Endothelial cell of umbilical vein (primary cell): ENCODE results near the gene SCAI. TPM values are rescaled to one million over a fixed set of nuclear protein-coding genes. Genes with fewer than 3 reads are reported as not detected.

Experiments
- BruUV-seq: library from RNA; stranded (reverse); fragments of 400-500 nt; replicated peaks from 2 replicates; lab custom pipeline; 2021; lab: Mats Ljungman, UMichigan
- CTCF ChIA-PET: fragments of 300-600, 350-600 bp; sonication (Branson Sonifier 250); formaldehyde crosslinking; loops from one replicate; lab custom pipeline; 2021; ENCODE audit warnings: antibody characterized with exemption, inconsistent platforms; lab: Charles Lee
- POLR2A ChIA-PET: fragments of 300-600, 350-600 bp; sonication (Branson Sonifier 250); formaldehyde crosslinking; loops from one replicate; lab custom pipeline; 2021; ENCODE audit warnings: antibody characterized with exemption, inconsistent platforms; lab: Charles Lee
- DNase-seq: peaks from one replicate; pipeline ENCODE4 v3.0.0-alpha.2; 2011; ENCODE audit warnings: low read depth, low spot score
- FAIRE-seq: peaks from 2 replicates; lab custom pipeline; 2011; peaks lifted over from hg19 to GRCh38; lab: Jason Lieb, UNC
- H2AFZ ChIP-seq: 2 replicates; pipeline ENCODE4 v1.6.0; 2012; ENCODE audit warnings: low read depth, low read length, control low read depth, inconsistent platforms
- H3K27ac ChIP-seq: 2 replicates; pipeline ENCODE4 v1.5.1; 2011; ENCODE audit warnings: low read depth, mild to moderate bottlenecking, control low read depth, low read length, moderate library complexity; ENCODE audit not compliant: insufficient read depth
- H3K27me3 ChIP-seq, 2 experiments: 2 replicates each; pipeline versions ENCODE4 v1.6.0 to v1.6.1; 2011; ENCODE audit warnings: low read length in 2 of 2, mixed read lengths in 1 of 2; ENCODE audit not compliant: control insufficient read depth in 2 of 2, insufficient read depth in 2 of 2
- H3K36me3 ChIP-seq, 2 experiments: 2 replicates in 1 of 2; 3 replicates in 1 of 2; pipeline ENCODE4 v1.5.1; 2011; ENCODE audit warnings: low read length in 2 of 2, mild to moderate bottlenecking in 1 of 2, moderate library complexity in 1 of 2; ENCODE audit not compliant: control insufficient read depth in 2 of 2, insufficient read depth in 2 of 2; ENCODE audit errors: extremely low read depth in 1 of 2
- H3K4me1 ChIP-seq: 3 replicates; pipeline ENCODE4 v1.5.1; 2011; ENCODE audit warnings: mild to moderate bottlenecking, low read length; ENCODE audit not compliant: control insufficient read depth, insufficient read depth; ENCODE audit errors: extremely low read depth
- H3K4me2 ChIP-seq: 2 replicates; pipeline ENCODE4 v1.6.1; 2011; ENCODE audit warnings: low read length, control low read depth, mixed read lengths; ENCODE audit not compliant: insufficient read depth
- H3K4me3 ChIP-seq, 3 experiments: fragments of 200-600 bp in 1 of 3; sonication (generic), shearing (Covaris generic) in 1 of 3; replicated peaks in 1 of 3; 2 replicates each; pipeline ENCODE4 v1.5.1; 2011 to 2016; ENCODE audit warnings: control low read depth in 3 of 3, low read length in 3 of 3, mild to moderate bottlenecking in 2 of 3, inconsistent platforms in 1 of 3, low read depth in 1 of 3, moderate library complexity in 1 of 3; ENCODE audit not compliant: insufficient read depth in 1 of 3
- H3K79me2 ChIP-seq: 2 replicates; pipeline ENCODE4 v1.6.0; 2012; ENCODE audit warnings: low read length, inconsistent platforms; ENCODE audit not compliant: control insufficient read depth, insufficient read depth
- H3K9ac ChIP-seq: replicated peaks from 2 replicates; pipeline ENCODE3; 2011; ENCODE audit warnings: low read length, control low read depth; ENCODE audit not compliant: insufficient read depth; ENCODE audit errors: extremely low read depth
- H3K9me1 ChIP-seq: replicated peaks from 3 replicates; pipeline ENCODE4 v1.6.0; 2011; ENCODE audit warnings: mild to moderate bottlenecking, low read length; ENCODE audit not compliant: control insufficient read depth, insufficient read depth; ENCODE audit errors: extremely low read depth
- H3K9me3 ChIP-seq: replicated peaks from 2 replicates; pipeline ENCODE4 v1.5.1; 2012; ENCODE audit warnings: low read length, inconsistent platforms; ENCODE audit not compliant: control insufficient read depth, insufficient read depth
- H4K20me1 ChIP-seq: replicated peaks from 2 replicates; pipeline ENCODE3; 2011; ENCODE audit warnings: mild to moderate bottlenecking, low read length; ENCODE audit not compliant: control insufficient read depth, insufficient read depth; ENCODE audit errors: extremely low read depth
- EZH2 ChIP-seq: IDR thresholded peaks from 2 replicates; pipeline ENCODE4 v1.6.1; 2012; ENCODE audit warnings: borderline replicate concordance, low read depth, mild to moderate bottlenecking, moderate library complexity, low read length, inconsistent platforms; ENCODE audit not compliant: severe bottlenecking
- FOS ChIP-seq: IDR thresholded peaks from 2 replicates; pipeline ENCODE4 v1.6.1; 2011; ENCODE audit warnings: mild to moderate bottlenecking, low read length, moderate library complexity, borderline replicate concordance; ENCODE audit not compliant: insufficient read depth
- GATA2 ChIP-seq: IDR thresholded peaks from 2 replicates; pipeline ENCODE4 v1.7.0; 2011; ENCODE audit warnings: low read depth, mild to moderate bottlenecking, moderate library complexity, mixed read lengths, low read length; ENCODE audit not compliant: insufficient read length, insufficient read depth
- JUN ChIP-seq: IDR thresholded peaks from 2 replicates; pipeline ENCODE4 v1.6.1; 2011; ENCODE audit warnings: borderline replicate concordance, low read depth; ENCODE audit not compliant: insufficient read length, insufficient read depth
- MAX ChIP-seq: IDR thresholded peaks from 2 replicates; pipeline ENCODE4 v1.6.1; 2011; ENCODE audit not compliant: insufficient read depth, insufficient read length
- MYC ChIP-seq: IDR thresholded peaks from one replicate; pipeline ENCODE4 v1.6.1; 2011; ENCODE audit warnings: mild to moderate bottlenecking, low read depth, low read length
- POLR2A ChIP-seq: IDR thresholded peaks from 2 replicates; pipeline ENCODE4 v1.6.1; 2012; ENCODE audit warnings: low read depth, mild to moderate bottlenecking, control low read depth, low read length
- POLR2AphosphoS5 ChIP-seq: IDR thresholded peaks from 2 replicates; pipeline ENCODE4 v1.6.1; 2012; ENCODE audit warnings: low read depth, mild to moderate bottlenecking, control low read depth, low read length, moderate library complexity; ENCODE audit not compliant: insufficient read depth
- dilution Hi-C: fragments of 300-500 bp; cut with MboI; formaldehyde crosslinking; loops from one replicate; pipeline ENCODE4 v1.15.0; 2019; ENCODE audit warnings: low sequenced_read_pairs; ENCODE audit not compliant: extremely low pct_ligation_motif_present
- intact Hi-C: fragments of 100-400 bp; cut with micrococcal nuclease; formaldehyde crosslinking; loops from one replicate; pipeline ENCODE4 v1.10.0; 2022
- polyA plus RNA-seq, 4 experiments: library from polyadenylated mRNA; depleted of rRNA in 3 of 4; stranded (reverse) in 3 of 4; unstranded in 1 of 4; fragments of >200 nt; gene quantifications; 2 replicates each; pipeline versions ENCODE4 v1.2.1 to v1.2.3, GENCODE V29; 2011 to 2012; ENCODE audit warnings: missing spikeins in 1 of 4
- total RNA-seq: library from RNA; stranded (reverse); gene quantifications from 2 replicates; pipeline ENCODE4 v1.2.3, GENCODE V29; 2021
- TF ChIP-seq, protein P1 (sequence below), 2 donors: IDR thresholded peaks; 1 replicate in 1 of 2; 2 replicates in 1 of 2; pipeline ENCODE4 v1.5.1; 2011; ENCODE audit warnings: low read length in 2 of 2, mild to moderate bottlenecking in 2 of 2, moderate library complexity in 2 of 2, control low read depth in 1 of 2, inconsistent platforms in 1 of 2, low read depth in 1 of 2; ENCODE audit not compliant: insufficient read depth in 1 of 2; ENCODE audit errors: extremely low read depth in 1 of 2

Gene SCAI
- total and polyA plus RNA-seq, 2 donors (not counting 3 experiments of a cell fraction or from before 2014, with no cell fraction given), result 2.0 to 9.3 TPM

- Histone ChIP-seq H3K36me3 (no peaks in the 10 kb centered on the region), H3K4me2 (no peak overlapping the region), H3K27me3 (no peaks in the 10 kb centered on the region), H3K4me3 (no peak overlapping the region), H4K20me1 (no peaks in the 10 kb centered on the region), H2AFZ (no peak overlapping the region), H3K27ac (no peak overlapping the region), H3K9me1 (no peaks in the 10 kb centered on the region), H3K4me1 (no peaks in the 10 kb centered on the region), H3K9ac (no peak overlapping the region), H3K79me2 (no peaks in the 10 kb centered on the region), H3K9me3 (no peaks in the 10 kb centered on the region)
- CTCF ChIA-PET, result interaction anchor here (1.1 kb wide), 1 partner anchor 16 kb away, joined by 4 read pairs; no protein-coding TSS in a partner anchor
- FAIRE-seq (no peak), DNase-seq (peak; percentile 7)
- BruUV-seq, result no TSS peak
- intact Hi-C loops, result no loop called here
- POLR2A ChIA-PET, result no interaction called here
- no peak for TF ChIP-seq MAX
- TF ChIP-seq, protein P1, sequence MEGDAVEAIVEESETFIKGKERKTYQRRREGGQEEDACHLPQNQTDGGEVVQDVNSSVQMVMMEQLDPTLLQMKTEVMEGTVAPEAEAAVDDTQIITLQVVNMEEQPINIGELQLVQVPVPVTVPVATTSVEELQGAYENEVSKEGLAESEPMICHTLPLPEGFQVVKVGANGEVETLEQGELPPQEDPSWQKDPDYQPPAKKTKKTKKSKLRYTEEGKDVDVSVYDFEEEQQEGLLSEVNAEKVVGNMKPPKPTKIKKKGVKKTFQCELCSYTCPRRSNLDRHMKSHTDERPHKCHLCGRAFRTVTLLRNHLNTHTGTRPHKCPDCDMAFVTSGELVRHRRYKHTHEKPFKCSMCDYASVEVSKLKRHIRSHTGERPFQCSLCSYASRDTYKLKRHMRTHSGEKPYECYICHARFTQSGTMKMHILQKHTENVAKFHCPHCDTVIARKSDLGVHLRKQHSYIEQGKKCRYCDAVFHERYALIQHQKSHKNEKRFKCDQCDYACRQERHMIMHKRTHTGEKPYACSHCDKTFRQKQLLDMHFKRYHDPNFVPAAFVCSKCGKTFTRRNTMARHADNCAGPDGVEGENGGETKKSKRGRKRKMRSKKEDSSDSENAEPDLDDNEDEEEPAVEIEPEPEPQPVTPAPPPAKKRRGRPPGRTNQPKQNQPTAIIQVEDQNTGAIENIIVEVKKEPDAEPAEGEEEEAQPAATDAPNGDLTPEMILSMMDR (IDR thresholded peaks at IDR 0.05; ENCODE audit: extremely low read depth in 1 of 2, insufficient read depth in 1 of 2, low read depth in 1 of 2, low read length in 2 of 2), result no peak
- no peak for TF ChIP-seq EZH2
- dilution Hi-C loops, result no loop called here
These were observed 105.2 kb downstream of the SCAI start for GRCh38 chr9:125038166-125038565.

GRCh38 chr9:125028041-125028440 lies 115.3 kb downstream of the SCAI start:
- no TSS peak for BruUV-seq
- Histone ChIP-seq H4K20me1 (no peaks in the 10 kb centered on the region), H3K4me3 (no peak overlapping the region), H3K9me3 (no peaks in the 10 kb centered on the region), H3K36me3 (peaks cover 0 to 2% of the 10 kb centered on the region in 2 experiments), H3K79me2 (no peaks in the 10 kb centered on the region), H3K4me2 (no peak overlapping the region), H2AFZ (no peak overlapping the region), H3K27ac (no peak overlapping the region), H3K4me1 (no peaks in the 10 kb centered on the region), H3K9ac (no peak overlapping the region), H3K9me1 (no peaks in the 10 kb centered on the region), H3K27me3 (no peaks in the 10 kb centered on the region)
- dilution Hi-C loops (no loop called here), intact Hi-C loops (no loop called here)
- TF ChIP-seq POLR2AphosphoS5, result no peak
- TF ChIP-seq EZH2, result no peak
- TF ChIP-seq POLR2A, result no peak
- no peak for TF ChIP-seq MAX
- TF ChIP-seq GATA2, result no peak
- TF ChIP-seq JUN, result no peak
- no peak for TF ChIP-seq MYC
- TF ChIP-seq, protein P1 (IDR thresholded peaks at IDR 0.05; ENCODE audit: extremely low read depth in 1 of 2, insufficient read depth in 1 of 2, low read depth in 1 of 2, low read length in 2 of 2), result no peak
- no peak for TF ChIP-seq FOS
- no peak for DNase-seq
- POLR2A ChIA-PET, result no interaction called here
- CTCF ChIA-PET, result no interaction called here
- no peak for FAIRE-seq
